Liver (tissue), 9 donors: Measurements from ENCODE around the gene DNM3. TPM values are rescaled to one million over a fixed set of nuclear protein-coding genes. Genes with fewer than 3 reads are reported as not detected.

Experiments
- DNase-seq: peaks from one replicate; pipeline ENCODE4 v3.0.0-alpha.2; 2017; ENCODE audit warnings: low spot score
- H3K27ac ChIP-seq, 2 donors: one replicate each; pipeline ENCODE4 v1.7.0; 2013; ENCODE audit warnings: inconsistent platforms in 2 of 2, low read length in 2 of 2, control low read depth in 1 of 2, low read depth in 1 of 2, mild to moderate bottlenecking in 1 of 2
- H3K27me3 ChIP-seq, 4 donors: one replicate each; pipeline versions ENCODE4 v1.6.1 to v1.7.0; 2013; ENCODE audit warnings: low read length in 3 of 4, inconsistent platforms in 1 of 4, mild to moderate bottlenecking in 1 of 4, moderate library complexity in 1 of 4; ENCODE audit not compliant: control insufficient read depth in 4 of 4, insufficient read depth in 4 of 4
- H3K36me3 ChIP-seq, 4 donors: one replicate each; pipeline versions ENCODE4 v1.6.1 to v1.7.0; 2013; ENCODE audit warnings: low read length in 3 of 4, mild to moderate bottlenecking in 3 of 4, low read depth in 1 of 4, moderate library complexity in 1 of 4; ENCODE audit not compliant: control insufficient read depth in 4 of 4, insufficient read depth in 3 of 4
- H3K4me1 ChIP-seq, 4 donors: one replicate each; pipeline versions ENCODE4 v1.6.1 to v1.7.0; 2013; ENCODE audit warnings: low read length in 3 of 4, mild to moderate bottlenecking in 3 of 4, moderate library complexity in 1 of 4; ENCODE audit not compliant: control insufficient read depth in 4 of 4, insufficient read depth in 4 of 4
- H3K4me3 ChIP-seq, 3 donors: one replicate each; pipeline versions ENCODE4 v1.6.1 to v1.7.0; 2013; ENCODE audit warnings: low read length in 3 of 3, control low read depth in 1 of 3, low read depth in 1 of 3, mild to moderate bottlenecking in 1 of 3
- H3K9ac ChIP-seq, 2 donors: one replicate each; pipeline ENCODE4 v1.7.0; 2013; ENCODE audit warnings: low read length in 2 of 2, mild to moderate bottlenecking in 2 of 2, moderate library complexity in 2 of 2, control low read depth in 1 of 2, low read depth in 1 of 2
- H3K9me3 ChIP-seq, 4 donors: one replicate each; pipeline versions ENCODE4 v1.6.1 to v1.7.0; 2013; ENCODE audit warnings: low read length in 3 of 4; ENCODE audit not compliant: control insufficient read depth in 4 of 4
- EGR1 ChIP-seq, 2 donors: IDR thresholded peaks; 2 replicates each; pipeline ENCODE4 v1.6.1; 2016 to 2018; ENCODE audit warnings: antibody characterized with exemption in 2 of 2, low read depth in 2 of 2
- FOXA1 ChIP-seq: IDR thresholded peaks from 2 replicates; pipeline ENCODE4 v1.6.1; 2016; ENCODE audit warnings: antibody characterized with exemption
- FOXA2 ChIP-seq: IDR thresholded peaks from 2 replicates; pipeline ENCODE4 v1.6.1; 2016; ENCODE audit warnings: antibody characterized with exemption
- HNF4A ChIP-seq, 2 donors: conservative IDR thresholded peaks; 2 replicates each; pipeline ENCODE4 v1.6.1; 2016; ENCODE audit warnings: antibody characterized with exemption in 2 of 2, mild to moderate bottlenecking in 2 of 2
- HNF4G ChIP-seq: IDR thresholded peaks from 2 replicates; pipeline ENCODE4 v1.6.1; 2016; ENCODE audit warnings: antibody characterized with exemption
- JUND ChIP-seq, 2 donors: IDR thresholded peaks; 2 replicates each; pipeline ENCODE4 v1.6.1; 2016; ENCODE audit warnings: antibody characterized with exemption in 2 of 2
- NR2F2 ChIP-seq: IDR thresholded peaks from 2 replicates; pipeline ENCODE4 v1.6.1; 2016; ENCODE audit warnings: antibody characterized with exemption
- RAD21 ChIP-seq, 2 donors: IDR thresholded peaks; 2 replicates each; pipeline ENCODE4 v1.6.1; 2016; ENCODE audit warnings: antibody characterized with exemption in 2 of 2, mild to moderate bottlenecking in 2 of 2
- RXRA ChIP-seq, 2 donors: IDR thresholded peaks; 2 replicates each; pipeline ENCODE4 v1.6.1; 2017 to 2018; ENCODE audit warnings: antibody characterized with exemption in 2 of 2, mild to moderate bottlenecking in 1 of 2
- SP1 ChIP-seq: IDR thresholded peaks from 2 replicates; pipeline ENCODE4 v1.6.1; 2018; ENCODE audit warnings: antibody characterized with exemption, mild to moderate bottlenecking
- TAF1 ChIP-seq: conservative IDR thresholded peaks from 2 replicates; pipeline ENCODE4 v1.6.1; 2016; ENCODE audit warnings: antibody characterized with exemption, mild to moderate bottlenecking
- YY1 ChIP-seq: IDR thresholded peaks from 2 replicates; pipeline ENCODE4 v1.6.1; 2016; ENCODE audit warnings: antibody characterized with exemption, mild to moderate bottlenecking
- WGBS: extraction: QIAGEN DNeasy Blood & Tissue Kit; methylation state at CpG from one replicate; pipeline ENCODE4 v1.1.7; 2013; 5-methylcytosine and 5-hydroxymethylcytosine counted together
- polyA plus RNA-seq, 2 donors: library from polyadenylated mRNA; stranded (reverse) in 1 of 2; unstranded in 1 of 2; fragments of 200-250 nt in 1 of 2; fragments of >200 nt in 1 of 2; fragmentation: Nextera tagmentation in 1 of 2; extraction: Ambion mirVana in 1 of 2; gene quantifications; one replicate each; pipeline versions ENCODE4 v1.2.1 to v1.2.3, GENCODE V29; 2013 to 2015
- total RNA-seq, 2 donors: library from RNA; depleted of rRNA; stranded (reverse); fragments of >200 nt; gene quantifications; one replicate each; pipeline ENCODE4 v1.2.3, GENCODE V29; 2014
- TF ChIP-seq, protein P1 (sequence below): IDR thresholded peaks from 2 replicates; pipeline ENCODE4 v1.6.1; 2016; ENCODE audit warnings: antibody characterized with exemption
- TF ChIP-seq, protein P2 (sequence below): fragments of 150-350 bp; IDR thresholded peaks from 2 replicates; pipeline ENCODE4 v1.5.1; 2017; ENCODE audit warnings: improper control_type of control experiment, low read depth, low read length; ENCODE audit not compliant: missing input control
- TF ChIP-seq, protein P3 (sequence below): IDR thresholded peaks from 2 replicates; pipeline ENCODE4 v1.6.1; 2016; ENCODE audit warnings: antibody characterized with exemption, mild to moderate bottlenecking
- TF ChIP-seq, protein P4 (sequence below): IDR thresholded peaks from 2 replicates; pipeline ENCODE4 v1.6.1; 2016; ENCODE audit warnings: antibody characterized with exemption
- TF ChIP-seq, protein P5 (sequence below): IDR thresholded peaks from 2 replicates; pipeline ENCODE4 v1.6.1; 2016; ENCODE audit warnings: antibody characterized with exemption
- donor health status: healthy.
- donor health status: healthy.
- donor health status: healthy.
- donor health status: healthy.
- donor health status: healthy.

Gene DNM3
- total and polyA plus RNA-seq, 4 donors = 0.08 to 3.2 (median 1.0) TPM

DNA sequence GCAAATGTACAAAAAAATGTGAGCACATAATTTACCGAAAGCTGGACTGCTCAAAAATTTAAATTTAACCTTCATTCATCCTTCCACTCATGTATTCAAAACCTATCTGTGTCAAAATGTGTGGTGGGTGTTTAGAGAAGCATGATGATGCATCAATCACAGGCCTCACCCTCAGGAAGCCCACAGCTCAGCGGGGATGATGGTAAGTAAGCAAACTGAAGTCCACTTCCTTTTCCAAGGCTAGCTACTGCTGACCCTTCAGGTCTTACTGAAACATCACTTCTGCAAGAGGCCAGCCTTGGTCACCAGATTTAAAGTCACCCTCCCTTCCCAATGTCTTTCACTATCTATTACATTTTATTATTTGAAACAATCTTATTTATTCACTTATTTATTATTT is 254.5 kb downstream of the DNM3 start:
- H3K4me3 ChIP-seq = no peak overlapping the region
- no peaks in the 10 kb centered on the region for H3K9me3 ChIP-seq
- H3K27ac ChIP-seq = no peak overlapping the region
- no peaks in the 10 kb centered on the region for H3K36me3 ChIP-seq
- DNase-seq = no peak
- no peak overlapping the region for H3K9ac ChIP-seq
- H3K27me3 ChIP-seq = no peaks in the 10 kb centered on the region
- 85% methylated on average over 2 of the region's 2 CpGs for WGBS
- TF ChIP-seq FOXA2 = no peak
- no peak for TF ChIP-seq SP1
- TF ChIP-seq, protein P1, sequence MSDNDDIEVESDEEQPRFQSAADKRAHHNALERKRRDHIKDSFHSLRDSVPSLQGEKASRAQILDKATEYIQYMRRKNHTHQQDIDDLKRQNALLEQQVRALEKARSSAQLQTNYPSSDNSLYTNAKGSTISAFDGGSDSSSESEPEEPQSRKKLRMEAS = no peak
- TF ChIP-seq NR2F2 = no peak
- no peak for TF ChIP-seq HNF4G
- TF ChIP-seq, protein P2, sequence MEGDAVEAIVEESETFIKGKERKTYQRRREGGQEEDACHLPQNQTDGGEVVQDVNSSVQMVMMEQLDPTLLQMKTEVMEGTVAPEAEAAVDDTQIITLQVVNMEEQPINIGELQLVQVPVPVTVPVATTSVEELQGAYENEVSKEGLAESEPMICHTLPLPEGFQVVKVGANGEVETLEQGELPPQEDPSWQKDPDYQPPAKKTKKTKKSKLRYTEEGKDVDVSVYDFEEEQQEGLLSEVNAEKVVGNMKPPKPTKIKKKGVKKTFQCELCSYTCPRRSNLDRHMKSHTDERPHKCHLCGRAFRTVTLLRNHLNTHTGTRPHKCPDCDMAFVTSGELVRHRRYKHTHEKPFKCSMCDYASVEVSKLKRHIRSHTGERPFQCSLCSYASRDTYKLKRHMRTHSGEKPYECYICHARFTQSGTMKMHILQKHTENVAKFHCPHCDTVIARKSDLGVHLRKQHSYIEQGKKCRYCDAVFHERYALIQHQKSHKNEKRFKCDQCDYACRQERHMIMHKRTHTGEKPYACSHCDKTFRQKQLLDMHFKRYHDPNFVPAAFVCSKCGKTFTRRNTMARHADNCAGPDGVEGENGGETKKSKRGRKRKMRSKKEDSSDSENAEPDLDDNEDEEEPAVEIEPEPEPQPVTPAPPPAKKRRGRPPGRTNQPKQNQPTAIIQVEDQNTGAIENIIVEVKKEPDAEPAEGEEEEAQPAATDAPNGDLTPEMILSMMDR = no peak
- no peak for TF ChIP-seq HNF4A (conservative IDR thresholded peaks at IDR 0.05)
- no peak for TF ChIP-seq TAF1
- TF ChIP-seq, protein P3, sequence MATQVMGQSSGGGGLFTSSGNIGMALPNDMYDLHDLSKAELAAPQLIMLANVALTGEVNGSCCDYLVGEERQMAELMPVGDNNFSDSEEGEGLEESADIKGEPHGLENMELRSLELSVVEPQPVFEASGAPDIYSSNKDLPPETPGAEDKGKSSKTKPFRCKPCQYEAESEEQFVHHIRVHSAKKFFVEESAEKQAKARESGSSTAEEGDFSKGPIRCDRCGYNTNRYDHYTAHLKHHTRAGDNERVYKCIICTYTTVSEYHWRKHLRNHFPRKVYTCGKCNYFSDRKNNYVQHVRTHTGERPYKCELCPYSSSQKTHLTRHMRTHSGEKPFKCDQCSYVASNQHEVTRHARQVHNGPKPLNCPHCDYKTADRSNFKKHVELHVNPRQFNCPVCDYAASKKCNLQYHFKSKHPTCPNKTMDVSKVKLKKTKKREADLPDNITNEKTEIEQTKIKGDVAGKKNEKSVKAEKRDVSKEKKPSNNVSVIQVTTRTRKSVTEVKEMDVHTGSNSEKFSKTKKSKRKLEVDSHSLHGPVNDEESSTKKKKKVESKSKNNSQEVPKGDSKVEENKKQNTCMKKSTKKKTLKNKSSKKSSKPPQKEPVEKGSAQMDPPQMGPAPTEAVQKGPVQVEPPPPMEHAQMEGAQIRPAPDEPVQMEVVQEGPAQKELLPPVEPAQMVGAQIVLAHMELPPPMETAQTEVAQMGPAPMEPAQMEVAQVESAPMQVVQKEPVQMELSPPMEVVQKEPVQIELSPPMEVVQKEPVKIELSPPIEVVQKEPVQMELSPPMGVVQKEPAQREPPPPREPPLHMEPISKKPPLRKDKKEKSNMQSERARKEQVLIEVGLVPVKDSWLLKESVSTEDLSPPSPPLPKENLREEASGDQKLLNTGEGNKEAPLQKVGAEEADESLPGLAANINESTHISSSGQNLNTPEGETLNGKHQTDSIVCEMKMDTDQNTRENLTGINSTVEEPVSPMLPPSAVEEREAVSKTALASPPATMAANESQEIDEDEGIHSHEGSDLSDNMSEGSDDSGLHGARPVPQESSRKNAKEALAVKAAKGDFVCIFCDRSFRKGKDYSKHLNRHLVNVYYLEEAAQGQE = no peak
- no peak for TF ChIP-seq JUND (IDR thresholded peaks at IDR 0.05)
- H3K4me1 ChIP-seq = no peaks in the 10 kb centered on the region

DNA sequence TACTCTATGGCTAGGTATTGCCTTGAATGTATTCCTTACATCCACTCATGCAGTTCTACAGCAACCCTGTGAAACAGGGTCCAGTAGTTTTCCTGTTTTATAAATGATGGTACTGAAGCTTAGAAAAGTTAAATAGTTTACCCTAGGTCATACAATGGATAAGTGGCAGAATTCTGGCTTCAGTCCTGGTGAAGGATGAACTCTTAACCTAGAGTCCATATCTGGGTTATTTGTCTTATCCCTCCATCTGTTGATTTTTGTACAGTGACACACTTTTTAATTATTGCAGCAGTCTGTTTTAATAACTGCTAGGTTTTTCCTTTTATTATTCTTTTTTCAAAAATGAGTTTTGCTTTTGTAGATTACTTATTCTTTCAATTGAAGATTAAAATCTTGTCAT is 263.9 kb downstream of the DNM3 start:
- no peak overlapping the region for H3K9ac ChIP-seq
- no peak overlapping the region for H3K4me3 ChIP-seq
- H3K27ac ChIP-seq = no peak overlapping the region
- H3K9me3 ChIP-seq = no peaks in the 10 kb centered on the region
- H3K27me3 ChIP-seq = no peaks in the 10 kb centered on the region
- H3K4me1 ChIP-seq = peaks cover 2 to 5% (median 5%) of the 10 kb centered on the region in 4 donors
- no peak for DNase-seq
- TF ChIP-seq RXRA (IDR thresholded peaks at IDR 0.05) (peak; percentile 37 to 58), EGR1 (IDR thresholded peaks at IDR 0.05; ENCODE audit: low read depth in 2 of 2) (no peak), HNF4A (conservative IDR thresholded peaks at IDR 0.05) (peak; percentile 72 to 77)
- H3K36me3 ChIP-seq = no peaks in the 10 kb centered on the region

DNA sequence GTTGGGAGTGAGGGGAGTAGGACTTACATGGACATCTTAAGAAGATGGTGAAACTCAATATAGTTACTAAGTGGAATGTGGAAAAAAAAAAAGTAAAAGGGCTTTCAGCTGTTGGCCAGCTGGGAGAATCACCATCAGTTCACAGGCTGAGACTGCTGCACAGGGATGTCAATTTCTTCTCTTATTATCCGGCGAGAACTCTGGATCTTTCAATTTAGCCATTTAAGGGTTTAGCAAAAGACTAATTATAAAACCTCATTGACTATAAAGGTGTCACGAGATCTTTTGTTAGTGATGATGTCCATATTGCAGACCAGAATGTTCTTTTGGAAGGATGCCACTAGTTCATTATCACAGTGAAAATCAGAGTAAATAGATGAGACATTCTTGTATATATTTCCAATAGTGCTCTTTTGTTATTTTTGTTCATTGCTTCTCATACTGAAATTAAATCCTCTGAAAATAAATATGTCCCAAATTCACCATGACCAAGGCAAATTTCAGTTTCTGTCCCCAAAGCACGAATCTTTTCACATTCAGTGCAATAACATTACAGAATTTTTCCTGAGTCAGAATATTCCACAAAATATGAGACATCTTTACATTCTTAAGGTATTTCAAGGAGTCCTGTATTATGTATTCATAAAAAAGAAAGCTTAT is 266.1 kb downstream of the DNM3 start:
- H3K4me1 ChIP-seq = peaks cover 2 to 5% (median 5%) of the 10 kb centered on the region in 4 donors
- no peaks in the 10 kb centered on the region for H3K36me3 ChIP-seq
- no peak overlapping the region for H3K27ac ChIP-seq
- no peak overlapping the region for H3K9ac ChIP-seq
- no peaks in the 10 kb centered on the region for H3K27me3 ChIP-seq
- no peak for DNase-seq
- H3K4me3 ChIP-seq = no peak overlapping the region
- WGBS = 88% methylated on average over 4 of the region's 4 CpGs
- H3K9me3 ChIP-seq = no peaks in the 10 kb centered on the region
- TF ChIP-seq JUND (IDR thresholded peaks at IDR 0.05) = no peak
- no peak for TF ChIP-seq HNF4A (conservative IDR thresholded peaks at IDR 0.05)
- TF ChIP-seq YY1 = no peak
- no peak for TF ChIP-seq FOXA1
- TF ChIP-seq EGR1 (IDR thresholded peaks at IDR 0.05; ENCODE audit: low read depth in 2 of 2) = no peak
- TF ChIP-seq, protein P4, sequence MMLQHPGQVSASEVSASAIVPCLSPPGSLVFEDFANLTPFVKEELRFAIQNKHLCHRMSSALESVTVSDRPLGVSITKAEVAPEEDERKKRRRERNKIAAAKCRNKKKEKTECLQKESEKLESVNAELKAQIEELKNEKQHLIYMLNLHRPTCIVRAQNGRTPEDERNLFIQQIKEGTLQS = no peak
- TF ChIP-seq RAD21 (IDR thresholded peaks at IDR 0.05) = no peak
- TF ChIP-seq, protein P1 = no peak
- TF ChIP-seq, protein P5, sequence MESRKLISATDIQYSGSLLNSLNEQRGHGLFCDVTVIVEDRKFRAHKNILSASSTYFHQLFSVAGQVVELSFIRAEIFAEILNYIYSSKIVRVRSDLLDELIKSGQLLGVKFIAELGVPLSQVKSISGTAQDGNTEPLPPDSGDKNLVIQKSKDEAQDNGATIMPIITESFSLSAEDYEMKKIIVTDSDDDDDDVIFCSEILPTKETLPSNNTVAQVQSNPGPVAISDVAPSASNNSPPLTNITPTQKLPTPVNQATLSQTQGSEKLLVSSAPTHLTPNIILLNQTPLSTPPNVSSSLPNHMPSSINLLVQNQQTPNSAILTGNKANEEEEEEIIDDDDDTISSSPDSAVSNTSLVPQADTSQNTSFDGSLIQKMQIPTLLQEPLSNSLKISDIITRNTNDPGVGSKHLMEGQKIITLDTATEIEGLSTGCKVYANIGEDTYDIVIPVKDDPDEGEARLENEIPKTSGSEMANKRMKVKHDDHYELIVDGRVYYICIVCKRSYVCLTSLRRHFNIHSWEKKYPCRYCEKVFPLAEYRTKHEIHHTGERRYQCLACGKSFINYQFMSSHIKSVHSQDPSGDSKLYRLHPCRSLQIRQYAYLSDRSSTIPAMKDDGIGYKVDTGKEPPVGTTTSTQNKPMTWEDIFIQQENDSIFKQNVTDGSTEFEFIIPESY = no peak
- TF ChIP-seq NR2F2 = no peak
